HCT116 (cell line): Measurements from ENCODE around the gene ARHGAP5. TPM values are rescaled to one million over a fixed set of nuclear protein-coding genes. Genes with fewer than 3 reads are reported as not detected.

ENCODE experiments used
- ATAC-seq: fragments of 200-7000 bp; cut with Tn5 transposase; 2 replicates; pipeline ENCODE4 v1.9.1; 2020; ENCODE audit warnings: mild to moderate bottlenecking, moderate library complexity
- BruUV-seq: library from RNA; stranded (reverse); fragments of 400-500 nt; replicated peaks from 2 replicates; lab custom pipeline; 2021; lab: Mats Ljungman, UMichigan
- CTCF ChIA-PET: fragments of 300-600 bp; sonication (Branson Sonifier 250); formaldehyde crosslinking; loops from one replicate; lab custom pipeline; 2021; ENCODE audit warnings: antibody characterized with exemption; lab: Charles Lee
- POLR2A ChIA-PET: fragments of 300-600, 350-600 bp; sonication (Branson Sonifier 250); formaldehyde crosslinking; loops from one replicate; lab custom pipeline; 2021; ENCODE audit warnings: antibody characterized with exemption; lab: Charles Lee
- RAD21 ChIA-PET, 2 experiments: fragments of 300-600 bp; sonication (Branson Sonifier 250); formaldehyde crosslinking; loops; one replicate each; lab custom pipeline; 2023; ENCODE audit warnings: low total read pairs in 2 of 2; ENCODE audit not compliant: uncharacterized antibody in 2 of 2, unreplicated experiment in 2 of 2, low non-redundant PET in 1 of 2; lab: Charles Lee
- DNase-seq: peaks from one replicate; pipeline ENCODE4 v3.0.0-alpha.2; 2010; ENCODE audit warnings: low read depth, low spot score
- H2AFZ ChIP-seq: fragments of 200-600 bp; shearing (Covaris generic), sonication (generic); 2 replicates; pipeline ENCODE4 v1.6.1; 2017; ENCODE audit warnings: low read depth, mixed run types, mixed read lengths, antibody characterized with exemption, low read length; ENCODE audit not compliant: poor library complexity, severe bottlenecking
- H3K27ac ChIP-seq: 2 replicates; pipeline ENCODE4 v1.5.1; 2012; ENCODE audit warnings: low read depth, low read length
- H3K27me3 ChIP-seq: fragments of 200-600 bp; sonication (generic); 2 replicates; pipeline ENCODE4 v1.6.1; 2016; ENCODE audit warnings: mixed run types, low read length, mixed read lengths; ENCODE audit not compliant: insufficient read depth
- H3K36me3 ChIP-seq, 2 experiments: fragments of 200-500 bp in 1 of 2; fragments of 200-600 bp in 1 of 2; sonication (Bioruptor generic) in 1 of 2; sonication (generic) in 1 of 2; 2 replicates each; pipeline versions ENCODE4 v1.5.1 to v1.6.1; 2014 to 2016; ENCODE audit warnings: low read length in 2 of 2, inconsistent platforms in 1 of 2, mixed read lengths in 1 of 2, mixed run types in 1 of 2; ENCODE audit not compliant: insufficient read depth in 2 of 2, control insufficient read depth in 1 of 2
- H3K4me1 ChIP-seq, 2 experiments: fragments of 200-600 bp in 1 of 2; sonication (generic) in 1 of 2; 2 replicates each; pipeline versions ENCODE4 v1.5.1 to v1.6.1; 2012 to 2017; ENCODE audit warnings: low read length in 2 of 2, inconsistent platforms in 1 of 2, mild to moderate bottlenecking in 1 of 2, mixed read lengths in 1 of 2, mixed run types in 1 of 2, moderate library complexity in 1 of 2; ENCODE audit not compliant: insufficient read depth in 2 of 2, control insufficient read depth in 1 of 2
- H3K4me2 ChIP-seq: fragments of 200-600 bp; sonication (generic); 2 replicates; pipeline ENCODE4 v1.6.1; 2017; ENCODE audit warnings: mixed run types, low read length, mixed read lengths
- H3K4me3 ChIP-seq, 2 experiments: fragments of 200-600 bp in 1 of 2; sonication (generic) in 1 of 2; replicated peaks in 1 of 2; 2 replicates each; pipeline ENCODE4 v1.5.1; 2011 to 2016; ENCODE audit warnings: low read length in 2 of 2, control low read depth in 1 of 2, low read depth in 1 of 2, mild to moderate bottlenecking in 1 of 2, mixed read lengths in 1 of 2, mixed run types in 1 of 2
- H3K79me2 ChIP-seq: fragments of 200-600 bp; sonication (generic); 2 replicates; pipeline ENCODE4 v1.6.1; 2017; ENCODE audit warnings: mild to moderate bottlenecking, mixed run types, low read length, moderate library complexity, mixed read lengths; ENCODE audit not compliant: insufficient read depth
- H3K9ac ChIP-seq: fragments of 200-600 bp; sonication (generic); 2 replicates; pipeline ENCODE4 v1.6.1; 2016; ENCODE audit warnings: low read length, mixed read lengths
- H3K9me2 ChIP-seq: fragments of 200-600 bp; sonication (generic), shearing (Covaris generic); 2 replicates; pipeline ENCODE4 v1.6.1; 2017; ENCODE audit warnings: mixed run types, mild to moderate bottlenecking, moderate library complexity; ENCODE audit not compliant: insufficient read depth
- H3K9me3 ChIP-seq, 2 experiments: fragments of 200-500 bp in 1 of 2; fragments of 200-600 bp in 1 of 2; sonication (Bioruptor generic) in 1 of 2; sonication (generic) in 1 of 2; 2 replicates each; pipeline ENCODE4 v1.6.1; 2014 to 2017; ENCODE audit warnings: low read length in 2 of 2, mixed read lengths in 2 of 2, inconsistent platforms in 1 of 2, low read depth in 1 of 2, mild to moderate bottlenecking in 1 of 2, mixed run types in 1 of 2, moderate library complexity in 1 of 2; ENCODE audit not compliant: control insufficient read depth in 1 of 2, insufficient read depth in 1 of 2
- H4K20me1 ChIP-seq: fragments of 200-600 bp; sonication (generic), shearing (Covaris generic); 2 replicates; pipeline ENCODE4 v1.6.1; 2017; ENCODE audit warnings: mixed run types, mild to moderate bottlenecking, moderate library complexity; ENCODE audit not compliant: insufficient read depth
- ATF3 ChIP-seq: IDR thresholded peaks from 2 replicates; pipeline ENCODE4 v1.6.1; 2012
- CBX3 ChIP-seq: IDR thresholded peaks from 2 replicates; pipeline ENCODE4 v1.6.1; 2012; ENCODE audit warnings: low read depth
- CTCF ChIP-seq, 3 experiments: fragments of 200-600 bp in 1 of 3; sonication (generic) in 1 of 3; IDR thresholded peaks in 2 of 3; conservative IDR thresholded peaks in 1 of 3; 2 replicates each; pipeline ENCODE4 v1.5.1; 2012 to 2017; ENCODE audit warnings: low read depth in 2 of 3, low read length in 2 of 3, antibody characterized with exemption in 1 of 3, borderline replicate concordance in 1 of 3, control low read depth in 1 of 3, mild to moderate bottlenecking in 1 of 3, mixed read lengths in 1 of 3, mixed run types in 1 of 3, moderate library complexity in 1 of 3; ENCODE audit not compliant: insufficient read depth in 1 of 3
- EZH2phosphoT487 ChIP-seq: fragments of 200-600 bp; IDR thresholded peaks from 2 replicates; pipeline ENCODE4 v1.6.1; 2018; ENCODE audit warnings: antibody characterized with exemption, borderline replicate concordance
- FOSL1 ChIP-seq: IDR thresholded peaks from 2 replicates; pipeline ENCODE4 v1.6.1; 2012; ENCODE audit warnings: low read depth
- JUND ChIP-seq: IDR thresholded peaks from 2 replicates; pipeline ENCODE4 v1.6.1; 2012
- MAX ChIP-seq: IDR thresholded peaks from 2 replicates; pipeline ENCODE4 v1.6.1; 2012
- POLR2AphosphoS5 ChIP-seq: IDR thresholded peaks from 2 replicates; pipeline ENCODE4 v1.6.1; 2011; ENCODE audit warnings: mild to moderate bottlenecking, low read depth, low read length, moderate library complexity
- RAD21 ChIP-seq: IDR thresholded peaks from 2 replicates; pipeline ENCODE4 v1.6.1; 2012; ENCODE audit warnings: low read depth, mild to moderate bottlenecking
- SIN3A ChIP-seq: IDR thresholded peaks from 2 replicates; pipeline ENCODE4 v1.6.1; 2012; ENCODE audit warnings: low read depth
- TCF7L2 ChIP-seq: IDR thresholded peaks from 2 replicates; pipeline ENCODE4 v1.7.0; 2011; ENCODE audit warnings: borderline replicate concordance, inconsistent platforms; ENCODE audit not compliant: insufficient read depth, insufficient read length; ENCODE audit errors: extremely low read depth
- YY1 ChIP-seq: IDR thresholded peaks from 2 replicates; pipeline ENCODE4 v1.6.1; 2011; ENCODE audit warnings: low read length, low read depth, moderate library complexity, mild to moderate bottlenecking; ENCODE audit not compliant: insufficient replicate concordance; ENCODE audit errors: extremely low read depth
- ZFX ChIP-seq: fragments of 450-650 bp; IDR thresholded peaks from 2 replicates; pipeline ENCODE4 v1.6.1; 2017
- intact Hi-C: fragments of 100-400 bp; cut with micrococcal nuclease; formaldehyde crosslinking; loops from 2 replicates; pipeline ENCODE4 v1.10.0; 2022
- total RNA-seq: library from RNA; stranded (reverse); gene quantifications from one replicate; pipeline ENCODE4 v1.2.1, GENCODE V29; 2021; ENCODE audit not compliant: unreplicated experiment

Gene ARHGAP5
- total RNA-seq, 1 experiment from 2014 or later = 66.7 TPM

GRCh38 chr14:32167907-32168306 is 90.8 kb downstream of the ARHGAP5 start:
- Histone ChIP-seq H3K9me2 (no peaks in the 10 kb centered on the region), H3K9me3 (no peaks in the 10 kb centered on the region), H3K27ac (no peak overlapping the region), H3K9ac (no peak overlapping the region), H3K27me3 (no peaks in the 10 kb centered on the region), H2AFZ (no peak overlapping the region), H3K4me2 (no peak overlapping the region), H3K36me3 (no peaks in the 10 kb centered on the region), H3K4me3 (no peak overlapping the region), H3K79me2 (no peaks in the 10 kb centered on the region), H3K4me1 (no peaks in the 10 kb centered on the region), H4K20me1 (no peaks in the 10 kb centered on the region)
- ATAC-seq (no peak), DNase-seq (no peak)
- RAD21 ChIA-PET = no interaction called here
- intact Hi-C loops = no loop called here
- POLR2A ChIA-PET = no interaction called here
- TF ChIP-seq FOSL1 (no peak), EZH2phosphoT487 (no peak), POLR2AphosphoS5 (no peak), YY1 (no peak), MAX (no peak), CBX3 (no peak), RAD21 (no peak), SIN3A (no peak), TCF7L2 (no peak), CTCF (IDR thresholded peaks at IDR 0.05 in 2 of 3, conservative IDR thresholded peaks at IDR 0.05 in 1 of 3; ENCODE audit: borderline replicate concordance in 1 of 3, insufficient read depth in 1 of 3, low read depth in 2 of 3, low read length in 2 of 3) (no peak), JUND (no peak), ZFX (no peak), ATF3 (no peak)
- BruUV-seq = no TSS peak
- CTCF ChIA-PET = no interaction called here
